AG08395 (cell line): Measurements from ENCODE around the gene PTPRN2.
"Not testable (repeated sequence)": the region's sequence is repeated elsewhere in the genome, so short reads cannot be mapped to it uniquely, and the experiment has no call there.

ENCODE experiments used
- DNase-seq: peaks from one replicate; pipeline ENCODE4 v3.0.0; 2012; ENCODE audit warnings: mixed read lengths, low spot score

The PTPRN2 gene

DNA sequence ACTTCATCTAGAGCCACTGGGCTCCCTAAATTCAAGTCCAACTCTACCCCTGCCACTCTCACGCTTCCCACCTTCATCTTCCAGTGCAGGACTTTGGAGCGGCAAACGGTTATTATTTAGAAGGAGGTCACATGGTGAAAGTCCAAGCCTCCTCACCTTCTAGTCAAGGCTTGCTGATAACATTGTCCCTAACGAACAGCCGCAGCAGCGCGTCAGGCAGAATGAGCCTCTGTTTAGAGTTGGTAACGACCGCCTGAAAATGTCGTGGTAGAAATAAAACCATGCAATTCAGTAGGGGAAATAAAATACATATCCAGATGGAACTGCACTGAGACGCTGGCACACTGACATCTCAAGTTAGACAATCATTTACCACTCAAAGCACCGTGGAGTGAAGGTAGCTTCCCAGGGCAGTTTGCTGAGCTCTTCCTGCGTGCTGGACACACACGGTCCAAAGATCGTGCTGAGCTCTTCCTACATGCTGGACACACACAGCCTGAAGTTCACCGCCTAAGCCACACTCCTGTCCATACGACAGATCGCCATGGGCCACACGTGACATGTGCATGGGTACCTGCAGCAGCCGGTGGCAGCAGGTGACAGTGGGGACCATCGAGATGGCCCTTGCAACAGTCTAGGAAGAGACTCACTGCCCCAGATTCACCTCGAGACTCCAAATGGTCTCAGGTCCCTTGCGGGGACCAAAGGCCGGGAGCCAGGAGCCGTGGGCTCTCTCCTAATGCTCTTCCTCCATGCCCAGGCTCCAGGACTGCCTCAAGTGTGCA is 323.5 kb downstream of the PTPRN2 start:
- no peak for DNase-seq

GRCh38 chr7:158263110-158263963 is 324.3 kb downstream of the PTPRN2 start:
- DNase-seq = no peak

- DNase-seq = no peak
Measured at GRCh38 chr7:158262284-158263109, 325.1 kb downstream of the PTPRN2 start.

DNA sequence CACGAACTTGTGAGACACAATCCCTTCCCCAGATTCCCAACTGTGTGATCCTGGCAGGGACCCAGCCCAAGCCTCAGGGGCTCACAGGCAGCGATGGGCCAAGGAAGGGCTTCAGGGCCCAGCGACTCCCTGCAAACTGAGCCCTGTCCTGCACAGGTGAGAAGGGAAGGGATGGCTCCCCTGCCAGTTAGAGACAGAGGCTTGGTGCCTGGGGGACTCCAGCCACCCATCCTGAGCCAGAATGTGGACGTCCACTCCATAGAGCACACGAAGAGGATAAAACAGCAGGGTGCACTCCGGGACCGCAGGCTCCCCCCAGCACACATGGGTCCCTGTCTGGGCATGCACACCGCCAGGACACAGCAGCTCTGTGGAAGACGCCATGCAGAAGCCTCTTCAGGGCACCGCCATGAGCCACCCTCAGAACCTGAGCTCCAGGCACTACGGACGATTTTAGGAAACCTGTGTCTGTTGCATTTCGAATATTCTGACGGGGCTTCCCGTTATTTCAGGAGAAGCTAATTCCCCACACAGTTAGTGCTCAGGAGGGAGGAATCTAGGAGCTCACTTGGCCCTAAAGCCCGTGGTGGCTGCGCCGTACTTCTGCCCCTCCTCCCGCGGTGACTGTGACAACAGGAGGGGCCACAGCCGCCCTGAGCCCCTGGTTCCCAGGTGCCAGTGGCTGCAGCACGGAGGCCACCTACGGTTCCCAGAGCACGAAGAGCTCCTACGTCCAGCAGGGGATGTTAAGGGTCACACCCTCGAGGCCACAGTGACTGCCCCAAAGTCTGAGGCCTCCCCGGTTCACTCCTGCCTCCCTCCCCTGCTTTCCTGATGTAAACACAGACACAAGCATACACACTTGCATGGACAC is 326.0 kb downstream of the PTPRN2 start:
- no peak for DNase-seq

- no peak for DNase-seq
Measured at GRCh38 chr7:158260567-158261361, 326.9 kb downstream of the PTPRN2 start.

- DNase-seq = no peak
Measured at GRCh38 chr7:158259671-158260418, 327.8 kb downstream of the PTPRN2 start.

DNA sequence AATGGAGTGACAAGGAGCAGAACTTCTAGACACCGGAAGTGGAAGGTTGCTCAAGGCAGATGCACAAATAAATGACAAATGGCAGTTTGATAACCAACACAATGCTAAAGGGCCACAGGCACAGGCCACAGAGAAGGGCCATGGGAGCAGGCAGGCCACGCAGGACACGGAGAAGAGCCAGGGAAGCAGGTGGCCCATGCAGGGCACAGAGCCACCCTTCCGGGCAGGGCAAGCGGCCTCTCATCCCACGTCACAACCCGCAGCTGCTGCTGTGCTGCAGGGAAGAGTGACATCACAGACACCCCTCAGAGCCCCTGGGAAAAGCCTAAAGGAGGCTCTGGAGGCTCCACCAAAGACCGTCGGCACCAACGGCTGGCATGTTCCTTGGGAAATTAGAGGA is 328.5 kb downstream of the PTPRN2 start:
- DNase-seq = no peak

DNA sequence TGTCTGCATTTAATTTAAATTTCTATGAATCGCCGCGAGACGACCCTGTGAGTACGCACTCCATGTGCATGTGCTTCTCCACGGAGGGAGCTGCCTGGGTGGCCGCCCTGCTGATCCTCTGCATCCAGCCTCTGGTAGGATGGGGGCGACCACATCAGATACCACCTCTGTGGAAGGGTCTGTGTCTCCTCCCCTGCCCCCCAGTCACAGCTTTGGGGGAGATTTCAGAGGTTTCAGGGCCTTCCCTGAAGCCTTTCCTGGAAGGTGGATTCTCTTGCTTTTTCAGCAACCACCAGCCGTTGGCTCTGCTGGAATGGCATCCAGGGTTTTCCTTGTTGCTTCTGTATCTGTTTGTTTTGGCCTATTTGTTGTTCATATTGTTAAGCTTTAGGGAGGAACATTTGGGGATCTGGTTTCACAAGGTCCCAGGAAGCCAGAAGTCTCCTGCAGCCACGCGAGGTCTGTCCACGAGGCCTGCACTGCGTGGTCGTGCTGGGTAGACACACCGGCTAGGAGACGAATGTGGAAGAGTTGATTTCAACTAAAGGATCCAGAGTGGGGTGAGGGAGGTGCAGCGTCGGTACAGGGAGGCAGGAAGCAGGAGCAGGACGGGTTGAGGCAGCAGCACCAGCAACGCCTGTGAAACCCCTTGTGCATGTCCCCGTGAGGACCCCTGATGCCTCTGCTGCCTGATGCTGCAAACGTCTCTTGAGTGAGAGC is 329.1 kb downstream of the PTPRN2 start:
- DNase-seq = no peak

- no peak for DNase-seq
Measured at GRCh38 chr7:158257516-158258410, 329.9 kb downstream of the PTPRN2 start.

DNA sequence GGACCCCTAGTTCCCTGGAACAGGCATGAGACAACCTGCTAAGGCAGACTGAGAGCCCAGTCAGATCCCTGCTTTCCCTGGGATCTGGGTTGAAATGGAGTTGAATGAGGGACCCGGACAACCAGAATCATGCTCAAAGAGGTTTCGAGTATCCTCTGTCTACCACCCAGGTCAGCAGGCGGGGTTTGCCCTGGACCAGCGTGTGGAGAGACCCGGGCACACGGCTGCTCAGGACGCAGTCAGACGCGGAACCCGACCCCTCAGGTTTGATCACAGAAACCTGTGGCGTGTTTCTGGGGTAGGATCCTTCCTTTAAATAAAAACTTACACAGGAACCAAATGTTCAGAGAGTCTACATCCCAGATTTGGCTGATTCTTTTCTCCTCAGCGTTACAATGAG is 330.6 kb downstream of the PTPRN2 start:
- DNase-seq = no peak

- DNase-seq = no peak
Measured at GRCh38 chr7:158256091-158256816, 331.4 kb downstream of the PTPRN2 start.

DNA sequence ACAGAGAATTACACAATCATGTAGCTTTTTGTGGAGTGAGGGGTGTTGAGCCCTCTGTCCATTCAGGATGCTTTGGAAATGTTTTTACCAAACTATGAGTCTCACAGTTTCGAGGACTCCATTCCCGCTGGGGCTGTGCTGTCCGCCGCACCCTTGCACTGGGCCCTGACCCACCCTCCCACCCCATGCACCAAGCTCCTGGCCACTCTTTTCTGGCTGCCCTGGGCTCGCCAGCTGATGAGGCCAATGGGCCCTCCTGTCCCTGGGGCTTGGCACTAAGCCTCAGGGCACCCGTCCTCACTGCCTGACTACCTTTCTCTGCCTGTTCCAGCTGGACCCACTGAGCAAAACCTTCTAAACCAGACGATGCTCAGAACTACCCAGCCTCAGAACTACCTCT is 332.1 kb downstream of the PTPRN2 start:
- DNase-seq = no peak

DNA sequence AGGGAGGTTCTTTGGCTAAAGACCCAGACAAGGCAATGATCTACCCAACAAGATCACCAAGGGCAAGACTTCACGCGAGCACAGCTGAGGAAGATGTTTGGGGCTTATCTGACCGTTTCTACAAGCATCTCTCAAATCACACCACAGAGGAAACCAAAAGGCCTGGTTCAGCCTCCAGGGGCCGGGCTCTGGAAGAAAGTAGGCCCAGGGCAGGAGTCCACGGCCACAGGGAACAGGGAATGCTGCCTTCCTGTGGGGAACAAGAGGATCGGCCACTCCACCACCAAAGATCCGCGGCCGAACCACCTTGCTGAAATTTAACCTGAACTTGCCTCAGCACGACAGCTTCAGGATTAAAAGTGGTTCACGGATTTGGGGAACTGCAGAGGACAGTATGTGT is 332.5 kb downstream of the PTPRN2 start:
- no peak for DNase-seq

- DNase-seq = not testable (repeated sequence)
Measured at GRCh38 chr7:158253670-158254045, 334.0 kb downstream of the PTPRN2 start.

DNA sequence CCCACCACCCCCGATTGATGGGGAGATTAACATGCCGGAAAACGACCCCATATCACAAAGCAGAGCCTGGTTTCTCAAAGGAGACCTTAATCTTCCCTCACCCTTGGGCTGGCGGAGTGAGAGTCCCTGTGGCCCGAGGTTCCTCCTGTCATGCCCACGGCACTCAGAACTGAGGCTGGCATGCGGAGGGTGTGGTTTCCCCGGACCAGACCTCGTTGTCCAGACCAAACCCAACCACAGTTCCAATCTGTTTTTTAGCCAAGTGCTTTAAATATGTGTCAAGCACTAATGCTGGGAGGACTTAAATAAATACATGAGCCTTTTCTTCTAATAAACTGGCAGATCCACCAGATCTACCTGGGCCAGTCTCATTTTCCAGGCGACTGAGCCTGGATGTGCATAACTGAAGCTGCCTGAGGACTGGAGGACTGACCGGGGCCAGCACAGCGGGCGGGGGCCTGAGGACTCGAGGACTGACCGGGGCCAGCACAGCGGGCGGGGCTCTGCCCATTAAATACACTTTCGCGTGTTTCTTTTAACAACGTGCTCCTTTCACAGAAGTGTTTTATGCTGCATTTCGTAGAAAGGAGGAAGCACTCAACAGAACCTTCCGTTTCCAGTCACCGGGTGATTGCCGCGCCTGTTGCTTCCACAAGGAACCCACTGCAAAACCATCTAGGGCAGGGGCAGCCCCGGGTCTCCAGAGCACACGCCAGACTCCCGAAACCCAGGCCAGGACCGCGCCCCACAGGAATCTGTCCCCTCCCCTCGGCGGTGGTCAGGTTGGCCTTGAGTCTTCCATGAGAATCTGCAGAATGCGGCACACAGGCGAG is 334.6 kb downstream of the PTPRN2 start:
- no peak for DNase-seq

DNA sequence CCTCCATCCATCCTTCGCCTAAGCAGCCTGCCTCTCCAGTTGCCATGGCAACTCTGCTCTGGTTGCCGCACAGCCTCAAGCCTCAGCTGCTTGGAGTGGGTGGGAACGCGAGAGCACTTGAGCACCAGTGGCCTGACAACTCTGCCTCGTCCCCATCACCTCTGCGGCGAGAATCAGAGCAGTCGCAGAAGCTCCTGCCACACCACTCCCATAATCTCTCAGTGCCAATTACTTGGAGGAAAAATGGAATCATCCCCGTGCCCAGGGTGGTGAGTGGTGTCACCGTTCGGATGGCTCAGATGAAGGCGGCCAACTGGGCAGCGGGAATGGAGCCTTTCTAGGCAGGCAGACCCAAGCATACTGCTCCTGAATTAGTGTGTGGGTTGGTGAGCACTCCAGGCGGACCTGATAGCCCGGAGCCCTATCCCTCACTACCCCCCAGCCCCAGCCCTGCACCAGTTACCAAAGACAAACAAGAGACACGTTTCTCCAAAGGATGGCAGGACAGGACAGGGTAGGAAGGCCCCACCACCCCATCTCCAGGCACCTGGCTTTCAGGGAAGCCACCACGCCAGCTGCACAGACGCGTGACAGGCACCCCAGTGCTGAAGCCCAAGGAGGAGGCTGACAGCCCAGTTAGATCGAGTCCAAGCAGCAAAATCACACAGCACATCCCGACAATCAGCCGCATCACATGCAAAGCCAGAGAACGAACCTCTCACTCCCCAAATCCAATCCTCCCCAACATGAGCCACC is 335.4 kb downstream of the PTPRN2 start:
- DNase-seq = no peak
